HG03025 (cell line): ENCODE measurements around the gene KDM2A.

Source experiments
- ATAC-seq: cut with Tn5 transposase; IDR thresholded peaks from one replicate; pipeline ENCODE4 v1.9.1; 2021; ENCODE audit warnings: mild to moderate bottlenecking, moderate library complexity; ENCODE audit not compliant: unreplicated experiment, low FRiP score

Gene KDM2A

DNA sequence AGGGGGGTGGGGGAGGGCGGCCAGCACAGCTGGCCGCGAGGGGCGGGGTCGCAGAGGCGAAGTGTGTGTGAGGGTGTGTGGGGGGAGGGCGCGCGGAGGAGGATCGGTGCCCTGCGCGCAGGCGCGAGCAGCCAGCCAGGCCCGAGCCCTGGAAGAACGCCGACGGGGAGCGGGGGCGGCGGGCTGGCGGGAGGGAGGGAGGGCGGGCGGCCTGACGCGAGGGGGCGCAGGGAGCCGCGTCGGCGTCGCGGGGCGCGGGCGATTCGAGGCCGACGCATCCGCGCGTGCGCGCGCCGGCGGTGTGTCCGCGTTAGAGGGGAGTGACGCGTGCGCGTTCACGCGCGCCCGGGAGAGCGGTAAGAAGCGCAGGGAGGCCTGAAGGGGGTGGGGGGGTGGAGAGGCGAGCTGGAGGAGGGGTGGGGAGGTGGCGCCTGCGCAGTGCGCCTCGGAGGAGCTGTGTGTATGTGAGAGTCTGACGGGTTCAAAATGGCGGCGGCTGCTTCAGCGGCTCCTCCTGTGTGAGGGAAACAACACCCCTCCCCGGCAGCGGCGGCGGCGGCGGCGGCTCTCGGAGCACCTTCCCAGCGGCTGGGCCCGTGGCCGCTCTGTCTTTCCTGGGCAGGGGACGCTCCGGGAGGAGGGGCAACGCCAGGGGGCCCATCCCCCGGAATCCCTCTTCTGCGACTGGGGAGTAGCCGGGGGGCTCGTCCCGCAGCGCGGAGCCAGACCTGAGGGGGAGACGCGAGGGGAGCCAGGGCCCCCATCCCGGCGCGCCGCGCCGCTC, at the start of gene KDM2A:
TSS of gene KDM2A (plus strand) at position 463 of the 784 bp plus-strand sequence. CDS start 2,054 bp downstream, outside the sequence.
- ATAC-seq: peak; percentile 54

GRCh38 chr11:67071420-67072284, 47.4 kb upstream of the KDM2A start:
- no peak for ATAC-seq

DNA sequence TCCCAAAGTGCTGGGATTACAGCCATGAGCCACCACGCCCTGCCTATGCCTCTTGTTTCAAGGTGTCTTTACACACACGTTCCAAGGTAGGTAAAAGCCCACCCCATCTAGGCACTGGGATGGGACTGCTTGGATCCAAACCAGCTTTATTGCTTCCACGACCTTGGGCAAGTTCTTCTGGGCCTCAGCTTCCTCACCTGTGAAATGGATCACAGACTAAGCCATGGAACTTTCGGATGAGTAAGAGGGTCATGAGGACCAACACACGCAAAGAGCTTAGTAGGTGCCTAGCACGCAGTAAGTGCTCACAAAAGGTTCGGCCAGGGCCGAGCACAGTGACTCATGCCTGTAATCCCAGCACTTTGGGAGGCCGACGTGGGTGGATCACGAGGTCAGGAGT, 46.8 kb upstream of the KDM2A start:
- ATAC-seq: no peak

DNA sequence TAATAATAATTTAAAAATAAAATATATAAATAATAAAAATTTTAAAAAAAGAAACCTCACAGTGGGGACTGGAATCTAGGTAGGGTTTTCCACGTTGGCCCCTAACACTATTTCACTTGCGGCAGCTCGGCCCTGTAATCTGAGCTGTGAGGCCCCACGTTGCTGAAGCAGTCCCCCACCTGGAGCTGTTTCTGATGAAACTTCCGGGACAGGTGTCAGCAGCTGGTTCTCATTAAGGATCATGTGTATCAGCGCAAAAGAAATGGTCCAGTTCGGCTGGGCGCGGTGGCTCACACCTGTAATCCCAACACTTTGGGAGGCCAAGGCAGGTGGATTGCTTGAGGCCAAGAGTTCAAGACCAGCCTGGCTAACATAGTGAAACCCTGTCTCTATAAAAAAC, 45.2 kb upstream of the KDM2A start:
- ATAC-seq: no peak

GRCh38 chr11:67076202-67076601, 42.9 kb upstream of the KDM2A start:
- ATAC-seq: no peak

DNA sequence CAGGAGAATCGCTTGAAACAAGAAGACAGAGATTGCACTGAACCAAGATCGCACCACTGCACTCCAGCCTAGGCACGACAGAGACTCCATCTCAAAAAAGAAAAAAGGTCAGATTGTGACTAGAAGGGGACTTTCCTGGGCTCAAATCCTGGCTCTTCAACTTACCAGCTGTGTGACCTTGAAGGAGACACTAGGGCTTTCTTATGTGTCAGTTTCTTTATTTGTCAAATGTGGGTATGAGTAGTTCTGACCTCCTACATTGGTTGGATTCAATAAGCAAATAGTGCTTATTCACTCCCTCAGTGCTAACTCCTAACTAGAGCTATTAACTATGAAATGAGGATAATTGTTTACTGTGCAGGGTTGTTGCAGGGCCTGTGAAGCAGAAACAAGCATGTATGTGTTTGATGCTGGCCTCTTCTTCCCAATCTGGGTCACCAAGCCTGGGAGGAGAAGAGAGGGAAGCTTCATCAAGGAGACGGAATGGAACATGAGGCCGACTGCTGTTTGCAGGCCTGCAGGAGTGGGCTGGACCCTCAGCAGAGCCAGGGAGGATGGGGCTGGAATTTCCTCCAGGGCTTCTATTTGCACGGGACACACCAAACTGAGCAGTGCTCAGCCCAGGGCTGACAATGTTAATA, 39.9 kb upstream of the KDM2A start:
- no peak for ATAC-seq

DNA sequence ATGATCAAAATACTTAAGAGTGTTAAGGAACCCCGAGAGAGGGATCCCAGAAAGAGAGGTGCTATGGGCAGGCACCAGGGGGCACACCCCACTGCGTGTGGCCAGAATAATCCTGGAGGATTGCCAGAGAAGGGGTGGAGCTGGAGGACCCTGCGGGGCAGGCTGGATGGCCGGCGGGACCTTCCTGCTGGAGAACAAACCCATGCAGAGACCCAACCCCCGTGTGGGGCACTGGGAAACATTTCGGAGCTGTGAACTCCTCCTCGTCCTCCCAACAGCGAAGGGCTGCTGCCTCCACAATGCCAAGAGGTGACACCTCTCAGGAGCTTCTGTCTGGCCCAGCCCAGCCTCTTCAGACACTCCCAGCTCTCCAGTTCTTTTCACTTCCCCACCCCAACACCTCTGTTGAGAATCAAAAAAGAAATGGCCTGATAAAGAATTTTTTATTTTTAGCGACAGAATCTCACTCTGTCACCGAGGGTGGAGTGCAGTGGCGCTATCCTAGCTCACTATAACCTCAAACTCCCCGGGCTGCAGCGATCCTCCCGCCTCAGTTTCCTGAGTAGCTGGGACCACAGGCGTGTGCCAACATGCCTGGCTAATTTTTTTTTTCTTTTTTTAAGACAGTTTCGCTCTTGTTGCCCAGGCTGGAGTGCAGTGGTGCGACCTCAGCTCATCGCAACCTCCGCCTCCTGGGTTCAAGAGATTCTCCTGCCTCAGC, 36.8 kb upstream of the KDM2A start:
- no peak for ATAC-seq

DNA sequence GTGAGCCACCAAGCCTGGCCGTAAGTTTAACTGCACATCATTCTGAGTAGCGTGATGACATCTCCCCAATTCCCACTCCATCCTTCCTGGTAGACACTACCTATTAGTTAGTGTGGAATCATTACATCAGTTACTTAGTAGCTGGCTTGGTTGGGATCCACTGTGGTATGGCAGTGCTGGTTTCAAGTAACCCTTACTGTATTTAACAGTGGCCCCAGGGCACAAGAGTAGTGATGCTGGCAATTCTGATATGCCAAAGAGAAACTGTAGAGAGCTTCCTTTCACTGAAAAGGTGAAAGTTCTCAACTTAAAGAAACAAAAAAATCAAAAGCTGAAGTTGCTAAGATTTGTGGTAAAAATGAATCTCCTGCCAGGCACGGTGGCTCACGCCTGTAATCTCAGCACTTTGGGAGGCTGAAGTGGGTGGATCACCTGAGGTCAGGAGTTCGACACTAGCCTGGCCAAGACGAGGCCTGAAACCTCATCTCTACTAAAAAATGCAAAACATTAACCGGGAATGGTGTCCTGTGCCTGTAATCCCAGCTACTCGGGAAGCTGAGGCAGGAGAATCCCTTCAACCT, 35.2 kb upstream of the KDM2A start:
- ATAC-seq: no peak

- no peak for ATAC-seq
Measured at GRCh38 chr11:67085617-67086016, 33.4 kb upstream of the KDM2A start.

DNA sequence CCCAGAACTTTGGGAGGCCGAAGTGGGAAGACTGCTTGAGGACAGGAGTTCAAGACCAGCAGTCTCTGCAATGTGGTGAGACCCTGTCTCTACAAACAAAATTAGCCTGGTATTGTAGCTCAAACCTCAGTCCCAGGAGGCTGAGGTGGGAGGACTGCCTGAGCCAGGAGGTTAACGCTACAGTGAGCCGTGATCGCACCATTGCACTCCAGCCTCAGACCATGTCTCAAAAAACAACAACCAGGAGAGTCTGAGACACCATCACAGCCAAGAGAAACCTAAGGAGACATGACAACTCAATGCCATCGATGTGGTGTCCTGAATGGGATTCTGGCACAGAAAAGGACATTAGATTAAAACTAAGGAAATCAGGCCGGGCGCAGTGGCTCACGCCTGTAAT, 28.3 kb upstream of the KDM2A start:
- no peak for ATAC-seq

GRCh38 chr11:67095214-67095507, 23.9 kb upstream of the KDM2A start:
- ATAC-seq: no peak

GRCh38 chr11:67098799-67099429, 20.1 kb upstream of the KDM2A start:
- no peak for ATAC-seq

DNA sequence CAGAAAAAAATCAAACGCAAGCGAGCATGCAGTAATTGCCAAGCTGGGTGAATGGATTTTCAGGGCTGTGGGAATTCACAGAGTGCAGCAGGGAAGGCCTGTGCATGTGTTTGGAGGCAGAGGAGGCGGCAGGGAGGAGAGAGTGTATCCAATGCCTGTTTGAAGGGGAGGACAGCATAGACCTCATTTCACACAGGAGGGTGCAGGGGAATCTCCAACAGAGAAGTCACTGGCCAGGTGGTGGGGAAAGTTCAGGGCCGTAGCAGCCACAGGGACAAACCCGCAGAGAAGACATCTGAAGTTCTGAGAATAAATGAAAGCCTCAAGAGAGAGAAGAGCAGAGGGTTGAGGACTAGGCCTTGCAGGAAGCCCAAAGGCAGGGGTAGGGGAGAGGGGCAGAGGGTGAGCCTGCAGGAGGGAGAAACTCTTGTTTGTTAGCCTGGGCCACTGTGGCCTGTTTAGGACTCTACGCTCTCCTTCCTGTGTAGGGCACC, 19.2 kb upstream of the KDM2A start:
- no peak for ATAC-seq

DNA sequence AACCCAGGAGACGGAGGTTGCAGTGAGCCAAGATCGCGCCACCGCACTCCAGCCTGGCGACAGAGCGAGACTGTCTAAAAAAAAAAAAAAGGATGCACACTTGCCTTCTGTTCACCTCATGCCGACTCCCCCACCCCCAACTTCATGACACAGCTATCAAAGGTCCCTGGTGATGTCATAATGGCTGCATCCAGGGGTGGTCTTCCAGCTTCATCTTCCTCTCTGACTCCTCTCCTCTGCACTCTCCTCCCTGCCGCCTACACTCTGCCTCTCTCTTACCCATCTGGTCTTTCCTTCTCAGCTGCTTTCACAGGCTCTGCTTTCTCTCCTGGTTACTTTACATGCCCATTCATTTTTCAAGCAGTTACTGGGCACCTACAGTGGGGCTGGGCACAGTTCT, 16.4 kb upstream of the KDM2A start:
- no peak for ATAC-seq

- ATAC-seq: no peak
Measured at GRCh38 chr11:67105964-67106363, 13.1 kb upstream of the KDM2A start.

DNA sequence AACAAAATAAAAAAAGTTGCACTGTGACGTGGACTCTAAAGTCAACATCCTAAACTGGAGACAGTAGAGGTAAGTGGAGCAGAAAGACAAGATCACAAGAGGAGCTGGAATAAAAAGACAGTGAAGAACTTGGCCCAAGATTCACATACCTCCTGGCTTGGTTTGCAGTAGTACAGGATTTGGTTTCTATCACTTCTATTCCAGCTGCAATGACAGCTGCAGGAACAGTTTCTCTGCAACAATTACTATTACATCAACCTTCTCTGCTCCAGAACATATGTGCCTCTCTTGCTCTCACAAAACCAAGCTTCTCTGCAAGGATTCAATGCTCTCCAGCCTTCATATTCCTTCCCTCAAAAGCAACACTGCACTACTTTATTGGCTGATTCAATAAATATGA, 7.8 kb upstream of the KDM2A start:
- no peak for ATAC-seq

DNA sequence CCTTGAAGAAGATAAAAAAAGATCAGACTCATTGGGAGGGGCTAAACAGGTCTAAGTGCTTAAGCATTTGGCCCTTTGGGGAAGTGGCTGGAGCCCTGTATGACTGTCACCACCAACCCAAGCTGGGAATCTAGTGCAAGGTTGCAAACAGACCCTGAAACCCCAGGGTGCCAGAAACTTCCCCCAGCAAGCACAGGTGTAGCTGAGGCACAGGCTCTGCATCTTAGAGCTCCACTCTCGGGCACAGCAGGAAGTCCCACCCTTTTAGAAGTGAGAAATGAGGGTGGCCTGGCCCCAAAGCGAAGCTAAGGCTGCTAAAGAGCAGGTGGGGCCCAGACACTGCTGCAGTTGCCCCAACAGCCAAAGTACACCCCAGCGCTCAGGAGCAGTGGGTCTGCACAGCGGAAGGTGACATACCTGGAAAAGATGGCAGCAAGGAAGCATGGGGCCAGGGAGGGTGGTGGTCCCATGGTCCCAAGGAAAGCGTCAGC, 5.8 kb upstream of the KDM2A start:
- peak; percentile 65 for ATAC-seq

DNA sequence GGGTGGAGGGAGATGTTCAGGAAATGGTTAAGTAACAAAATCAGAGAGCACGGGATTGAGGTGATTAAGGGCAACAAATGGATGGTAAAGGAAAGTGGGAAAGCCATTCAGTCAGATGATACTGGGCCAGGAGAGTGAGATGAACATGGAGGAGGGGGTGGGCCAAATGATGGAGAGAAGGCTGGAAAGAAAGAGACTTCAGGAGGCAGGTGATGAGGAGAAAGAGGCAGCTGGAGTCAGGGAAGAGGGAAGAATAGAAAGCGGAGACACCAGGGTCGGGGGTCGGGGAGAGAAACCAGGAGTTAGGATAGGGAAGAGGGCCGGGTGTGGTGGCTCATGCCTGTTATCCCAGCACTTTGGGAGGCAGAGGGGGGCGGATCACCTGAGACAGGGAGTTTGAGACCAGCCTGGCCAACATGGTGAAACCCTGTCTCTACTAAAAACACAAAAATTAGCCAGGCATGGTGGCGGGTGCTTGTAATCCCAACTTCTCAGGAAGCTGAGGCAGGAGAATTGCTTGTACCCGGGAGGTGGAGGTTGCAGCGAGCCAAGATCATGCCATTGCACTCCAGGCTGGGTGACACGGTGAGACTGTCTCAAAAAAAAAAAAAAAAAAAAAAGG, 4.7 kb upstream of the KDM2A start:
- no peak for ATAC-seq

- no peak for ATAC-seq
Measured at GRCh38 chr11:67116758-67117105, 2.3 kb upstream of the KDM2A start.
